G401 (cell line): ENCODE measurements around the gene MRAP. TPM values are rescaled to one million over a fixed set of nuclear protein-coding genes. Genes with fewer than 3 reads are reported as not detected.

Source experiments
- DNase-seq: peaks from one replicate; pipeline ENCODE4 v3.0.0-alpha.2; 2015; ENCODE audit warnings: low spot score
- in situ Hi-C: cut with HindIII; loops from 2 replicates; pipeline ENCODE4 v1.10.0; 2016; ENCODE audit warnings: low sequenced_read_pairs, mixed read lengths
- total RNA-seq: library from RNA; depleted of rRNA; stranded (reverse); fragments of >200 nt; shearing (Covaris generic); gene quantifications from 2 replicates; pipeline ENCODE4 v1.2.3, GENCODE V29; 2014

Gene MRAP
- total RNA-seq, 1 experiment from 2014 or later = not detected

GRCh38 chr21:32338209-32338921, 39.7 kb downstream of the MRAP start:
- DNase-seq = no peak
- in situ Hi-C loops = no loop called here

GRCh38 chr21:32340863-32341848, 42.5 kb downstream of the MRAP start:
- no peak for DNase-seq
- in situ Hi-C loops = no loop called here

GRCh38 chr21:32346951-32347350, 48.3 kb downstream of the MRAP start:
- in situ Hi-C loops = no loop called here
- DNase-seq = no peak

GRCh38 chr21:32347351-32347750, 48.7 kb downstream of the MRAP start:
- no peak for DNase-seq
- in situ Hi-C loops = no loop called here

- DNase-seq = no peak
- in situ Hi-C loops = no loop called here
Observed at GRCh38 chr21:32347977-32348376, 49.3 kb downstream of the MRAP start.

GRCh38 chr21:32348604-32349332, 50.1 kb downstream of the MRAP start:
- DNase-seq = peak; percentile 43
- in situ Hi-C loops = no loop called here

GRCh38 chr21:32349333-32349944, 50.8 kb downstream of the MRAP start:
- DNase-seq = no peak
- in situ Hi-C loops = no loop called here

GRCh38 chr21:32350211-32350980, 51.7 kb downstream of the MRAP start:
- in situ Hi-C loops = no loop called here
- no peak for DNase-seq

GRCh38 chr21:32350981-32351380, 52.3 kb downstream of the MRAP start:
- no peak for DNase-seq
- in situ Hi-C loops = no loop called here

GRCh38 chr21:32351428-32351827, 52.8 kb downstream of the MRAP start:
- DNase-seq = no peak
- in situ Hi-C loops = no loop called here

- in situ Hi-C loops = no loop called here
Observed at GRCh38 chr21:32352526-32352925, 53.9 kb downstream of the MRAP start.

GRCh38 chr21:32353002-32353711, 54.5 kb downstream of the MRAP start:
- no peak for DNase-seq
- in situ Hi-C loops = no loop called here

More at GRCh38 chr21:32352526-32352925, 53.9 kb downstream of the MRAP start:
- no peak for DNase-seq

GRCh38 chr21:32356874-32357395, 58.3 kb downstream of the MRAP start:
- in situ Hi-C loops = no loop called here
- no peak for DNase-seq

- in situ Hi-C loops = no loop called here
- no peak for DNase-seq
Observed at GRCh38 chr21:32359719-32360260, 61.1 kb downstream of the MRAP start.

GRCh38 chr21:32360401-32360975, 61.8 kb downstream of the MRAP start:
- no peak for DNase-seq
- in situ Hi-C loops = no loop called here
